DMS153 treated with DMSO at 0.1 percent for 48 hours (cell line): ENCODE measurements around the gene ARHGEF4.
"Not testable (repeated sequence)": the region's sequence is repeated elsewhere in the genome, so short reads cannot be mapped to it uniquely, and the experiment has no call there.

ENCODE experiments used
- DNase-seq: peaks from one replicate; lab custom pipeline; 2025; ENCODE audit not compliant: unreplicated experiment; lab: John Stamatoyannopoulos, UW

ARHGEF4 gene

GRCh38 chr2:130966149-130966774 lies 129.5 kb downstream of the ARHGEF4 start:
- DNase-seq, result no peak

GRCh38 chr2:130966775-130967490 lies 130.2 kb downstream of the ARHGEF4 start:
- no peak for DNase-seq

GRCh38 chr2:130972410-130972809 lies 135.7 kb downstream of the ARHGEF4 start:
- DNase-seq, result no peak

- no peak for DNase-seq
Measured at GRCh38 chr2:130975729-130976128, 139.0 kb downstream of the ARHGEF4 start.

GRCh38 chr2:130976591-130977237 lies 140.0 kb downstream of the ARHGEF4 start:
- no peak for DNase-seq

- no peak for DNase-seq
Measured at GRCh38 chr2:130977461-130978050, 140.8 kb downstream of the ARHGEF4 start.

- DNase-seq, result no peak
Measured at GRCh38 chr2:130981667-130982066, 145.0 kb downstream of the ARHGEF4 start.

- no peak for DNase-seq
Measured at GRCh38 chr2:130985206-130985780, 148.6 kb downstream of the ARHGEF4 start.

GRCh38 chr2:130985831-130986649 lies 149.3 kb downstream of the ARHGEF4 start:
- no peak for DNase-seq

- no peak for DNase-seq
Measured at GRCh38 chr2:130986890-130987493, 150.3 kb downstream of the ARHGEF4 start.

GRCh38 chr2:130987519-130988425 lies 151.1 kb downstream of the ARHGEF4 start:
- DNase-seq, result no peak

- not testable (repeated sequence) for DNase-seq
Measured at GRCh38 chr2:130991446-130991845, 154.7 kb downstream of the ARHGEF4 start.

- not testable (repeated sequence) for DNase-seq
Measured at GRCh38 chr2:130992003-130992402, 155.3 kb downstream of the ARHGEF4 start.

GRCh38 chr2:130996691-130997090 lies 160.0 kb downstream of the ARHGEF4 start:
- no peak for DNase-seq

GRCh38 chr2:130997198-130997597 lies 160.5 kb downstream of the ARHGEF4 start:
- DNase-seq, result no peak

- DNase-seq, result no peak
Measured at GRCh38 chr2:130998561-130998960, 161.8 kb downstream of the ARHGEF4 start.

GRCh38 chr2:131004446-131005209 lies 167.9 kb downstream of the ARHGEF4 start:
- no peak for DNase-seq

GRCh38 chr2:131005216-131005935 lies 168.7 kb downstream of the ARHGEF4 start:
- DNase-seq, result no peak
